HAP-1 (cell line): Measurements from ENCODE around the gene CIB4.

ENCODE experiments used
- DNase-seq, 2 experiments: peaks; one replicate each; pipeline ENCODE4 v3.0.0-alpha.2; 2016 to 2020; ENCODE audit warnings: low spot score in 2 of 2
- H3K27me3 ChIP-seq: fragments of 250-450 bp; sonication (Bioruptor Pico); 2 replicates; pipeline ENCODE4 v1.5.1; 2020; ENCODE audit warnings: low read depth, mild to moderate bottlenecking, moderate library complexity
- H3K36me3 ChIP-seq: fragments of 250-450 bp; sonication (Bioruptor Pico); replicated peaks from 2 replicates; pipeline ENCODE4 v1.5.1; 2020; ENCODE audit warnings: mild to moderate bottlenecking
- H3K4me1 ChIP-seq: fragments of 250-450 bp; sonication (Bioruptor Pico); 2 replicates; pipeline ENCODE4 v1.5.1; 2020; ENCODE audit warnings: mild to moderate bottlenecking
- H3K4me3 ChIP-seq: fragments of 250-450 bp; sonication (Bioruptor Pico); 2 replicates; pipeline ENCODE4 v1.5.1; 2020; ENCODE audit warnings: mild to moderate bottlenecking, moderate library complexity
- H3K9me3 ChIP-seq: fragments of 250-450 bp; sonication (Bioruptor Pico); 2 replicates; pipeline ENCODE4 v1.5.1; 2020; ENCODE audit warnings: mild to moderate bottlenecking, moderate library complexity
- in situ Hi-C: fragments of 300-500 bp; cut with MboI; formaldehyde crosslinking; loops from 3 replicates; pipeline ENCODE4 v1.14.3; 2020; ENCODE audit warnings: low sequenced_read_pairs, inconsistent platforms, mixed read lengths

CIB4 gene

DNA sequence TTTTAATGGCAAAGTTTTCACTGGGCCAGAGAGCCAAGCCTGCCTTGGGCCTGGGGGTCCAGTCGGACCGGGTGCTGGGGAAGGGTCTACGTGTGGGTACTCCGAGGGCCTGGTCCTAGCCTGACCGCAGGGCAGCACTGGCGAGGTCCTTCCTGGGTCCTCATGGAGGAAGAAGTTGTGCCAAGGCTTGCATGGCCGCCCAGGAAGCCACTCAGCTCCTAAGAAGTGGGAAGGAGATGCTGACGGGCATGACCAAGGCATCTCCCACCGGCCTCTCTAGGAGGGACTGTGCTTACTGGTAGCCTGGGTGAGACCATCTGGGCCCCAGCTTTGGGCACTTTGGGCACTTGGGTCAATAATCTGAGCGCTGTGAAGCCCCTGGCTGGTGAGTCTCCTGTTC lies 22.6 kb downstream of the CIB4 start:
- in situ Hi-C loops: no loop called here
- no peak overlapping the region for H3K4me3 ChIP-seq
- peaks cover 3% of the 10 kb centered on the region for H3K27me3 ChIP-seq

GRCh38 chr2:26617588-26618083 lies 23.5 kb downstream of the CIB4 start:
- peaks cover 3% of the 10 kb centered on the region for H3K27me3 ChIP-seq
- in situ Hi-C loops: no loop called here
- H3K9me3 ChIP-seq: no peaks in the 10 kb centered on the region
- no peak for DNase-seq
- no peaks in the 10 kb centered on the region for H3K36me3 ChIP-seq
- H3K4me3 ChIP-seq: no peak overlapping the region
- H3K4me1 ChIP-seq: no peaks in the 10 kb centered on the region

More for the DNA sequence above, 22.6 kb downstream of the CIB4 start:
- DNase-seq: no peak
- H3K4me1 ChIP-seq: no peaks in the 10 kb centered on the region
- no peaks in the 10 kb centered on the region for H3K9me3 ChIP-seq
- H3K36me3 ChIP-seq: no peaks in the 10 kb centered on the region

DNA sequence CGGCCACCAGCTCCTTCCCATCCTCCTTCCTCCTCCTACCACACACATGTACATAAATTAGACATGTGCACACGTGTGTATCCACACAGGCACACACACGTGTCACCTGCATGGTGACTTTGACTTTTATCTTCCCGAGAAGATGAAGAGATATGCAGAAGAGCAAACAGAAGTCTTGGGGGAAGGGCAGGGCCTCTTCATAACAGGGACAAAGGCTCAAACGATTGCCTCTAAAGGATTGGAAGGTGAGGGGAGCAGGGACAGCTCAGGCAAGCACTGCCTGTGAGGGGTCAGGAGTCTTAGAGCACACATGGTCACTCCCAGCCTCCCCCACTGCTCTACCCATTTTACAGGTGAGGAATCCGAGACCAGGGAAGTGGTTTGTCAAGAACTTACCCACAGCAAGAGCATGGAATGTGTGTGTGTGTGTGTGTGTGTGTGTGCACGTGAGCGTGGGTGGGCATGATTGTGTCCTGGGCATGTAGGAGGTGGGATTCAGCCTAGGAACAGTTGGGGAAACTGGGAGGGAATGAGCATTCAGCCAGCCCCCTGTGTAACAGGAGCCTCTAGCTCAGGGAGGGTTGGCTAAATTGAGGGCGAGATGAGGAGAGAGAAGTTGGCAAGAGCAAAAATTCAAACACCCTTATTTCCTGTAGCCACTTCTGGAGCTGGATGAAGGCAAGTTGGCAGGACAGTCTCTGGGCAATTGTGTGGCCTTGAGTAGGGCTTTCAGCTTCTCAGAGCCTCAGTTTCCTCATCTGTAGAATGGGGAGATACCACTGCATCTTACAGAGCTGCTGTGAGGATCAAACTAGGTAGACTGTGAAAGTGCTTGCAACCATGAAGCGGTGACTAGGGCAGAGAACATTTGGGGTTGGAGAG lies 24.2 kb downstream of the CIB4 start:
- Histone ChIP-seq H3K4me3 (no peak overlapping the region), H3K9me3 (no peaks in the 10 kb centered on the region), H3K36me3 (no peaks in the 10 kb centered on the region), H3K4me1 (no peaks in the 10 kb centered on the region), H3K27me3 (peaks cover 3% of the 10 kb centered on the region)
- in situ Hi-C loops: no loop called here
- no peak for DNase-seq

- Histone ChIP-seq H3K36me3 (no peaks in the 10 kb centered on the region), H3K4me1 (no peaks in the 10 kb centered on the region), H3K9me3 (no peaks in the 10 kb centered on the region), H3K27me3 (peaks cover 6% of the 10 kb centered on the region; the same call in 1 of the 2 replicates), H3K4me3 (no peak overlapping the region)
- no peak for DNase-seq
- in situ Hi-C loops: no loop called here
Observed at GRCh38 chr2:26615860-26616705, 25.1 kb downstream of the CIB4 start.

DNA sequence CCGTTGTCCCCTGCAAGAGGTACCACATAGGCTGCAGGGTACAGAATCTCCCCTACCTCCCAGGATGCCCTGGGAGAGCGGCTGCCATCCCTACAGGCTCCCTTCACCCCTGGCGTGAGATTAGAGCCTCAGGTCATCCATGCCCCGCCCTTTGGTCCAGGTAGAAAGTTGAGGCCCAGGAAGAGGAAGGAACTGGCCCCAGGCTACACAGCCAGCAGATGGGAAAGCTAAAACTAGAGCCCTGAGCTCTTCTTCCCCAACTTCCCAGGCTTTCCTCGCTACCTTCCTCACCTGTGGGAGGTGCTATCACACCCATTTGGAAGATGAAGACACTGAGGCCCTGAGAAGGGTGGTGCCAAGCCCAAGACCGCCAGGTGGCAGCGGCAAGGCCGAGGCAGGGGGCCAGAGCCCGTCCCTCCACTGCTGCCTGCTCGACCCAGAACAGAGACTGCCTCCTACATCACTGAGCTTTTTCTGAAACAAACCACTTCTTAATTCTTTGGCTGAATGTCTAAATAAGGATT lies 25.8 kb downstream of the CIB4 start:
- H3K4me3 ChIP-seq: no peak overlapping the region
- DNase-seq: no peak
- H3K27me3 ChIP-seq: peaks cover 9% of the 10 kb centered on the region
- H3K36me3 ChIP-seq: no peaks in the 10 kb centered on the region
- H3K9me3 ChIP-seq: no peaks in the 10 kb centered on the region
- in situ Hi-C loops: no loop called here
- H3K4me1 ChIP-seq: no peaks in the 10 kb centered on the region

DNA sequence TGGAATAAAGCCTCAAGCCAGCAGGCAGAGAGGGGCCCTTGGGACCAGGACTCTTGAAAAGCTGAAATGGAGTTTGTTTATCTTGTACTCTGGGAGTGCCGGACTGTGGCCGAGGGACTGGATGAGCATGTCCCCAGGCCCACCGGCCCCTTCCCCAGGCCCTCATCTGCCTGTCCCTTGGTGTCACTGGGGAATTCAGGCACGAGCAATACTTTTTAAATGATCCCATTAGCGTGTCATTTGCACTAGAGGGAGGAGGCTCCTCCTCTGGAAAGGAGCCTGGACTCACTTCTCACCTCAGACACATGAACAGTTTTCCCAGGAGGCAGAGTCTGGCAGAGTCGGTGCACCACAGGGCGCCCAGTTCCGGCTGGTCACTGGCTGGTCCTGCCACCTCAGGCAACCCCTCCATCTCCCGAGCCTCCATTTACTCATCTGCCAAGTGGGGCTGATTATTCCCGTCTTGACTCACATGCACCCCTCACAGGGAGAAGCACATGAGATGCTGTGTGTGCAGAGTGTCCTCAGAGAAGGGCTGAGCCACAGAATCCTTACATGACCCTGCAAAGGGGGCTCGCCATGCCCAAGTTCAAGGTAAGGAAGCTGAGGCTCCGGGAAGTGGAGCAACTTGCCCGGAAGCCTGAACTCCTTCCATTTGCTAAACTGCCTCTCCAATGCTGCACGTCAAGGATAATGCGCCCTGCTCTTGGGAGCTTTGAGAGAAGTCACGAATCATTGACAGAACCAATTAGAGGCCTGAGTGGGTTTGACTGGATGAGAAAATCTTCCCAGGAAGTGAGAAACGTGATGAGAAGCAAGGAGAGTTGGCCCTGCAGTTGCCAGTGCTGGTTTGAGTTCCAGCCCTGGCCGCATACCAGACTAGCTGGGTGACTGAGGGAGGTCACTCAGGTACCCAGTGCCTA lies 26.7 kb downstream of the CIB4 start:
- no peak for DNase-seq
- Histone ChIP-seq H3K9me3 (no peaks in the 10 kb centered on the region), H3K4me3 (no peak overlapping the region), H3K36me3 (no peaks in the 10 kb centered on the region), H3K4me1 (no peaks in the 10 kb centered on the region), H3K27me3 (peaks cover 9% of the 10 kb centered on the region)
- in situ Hi-C loops: no loop called here

DNA sequence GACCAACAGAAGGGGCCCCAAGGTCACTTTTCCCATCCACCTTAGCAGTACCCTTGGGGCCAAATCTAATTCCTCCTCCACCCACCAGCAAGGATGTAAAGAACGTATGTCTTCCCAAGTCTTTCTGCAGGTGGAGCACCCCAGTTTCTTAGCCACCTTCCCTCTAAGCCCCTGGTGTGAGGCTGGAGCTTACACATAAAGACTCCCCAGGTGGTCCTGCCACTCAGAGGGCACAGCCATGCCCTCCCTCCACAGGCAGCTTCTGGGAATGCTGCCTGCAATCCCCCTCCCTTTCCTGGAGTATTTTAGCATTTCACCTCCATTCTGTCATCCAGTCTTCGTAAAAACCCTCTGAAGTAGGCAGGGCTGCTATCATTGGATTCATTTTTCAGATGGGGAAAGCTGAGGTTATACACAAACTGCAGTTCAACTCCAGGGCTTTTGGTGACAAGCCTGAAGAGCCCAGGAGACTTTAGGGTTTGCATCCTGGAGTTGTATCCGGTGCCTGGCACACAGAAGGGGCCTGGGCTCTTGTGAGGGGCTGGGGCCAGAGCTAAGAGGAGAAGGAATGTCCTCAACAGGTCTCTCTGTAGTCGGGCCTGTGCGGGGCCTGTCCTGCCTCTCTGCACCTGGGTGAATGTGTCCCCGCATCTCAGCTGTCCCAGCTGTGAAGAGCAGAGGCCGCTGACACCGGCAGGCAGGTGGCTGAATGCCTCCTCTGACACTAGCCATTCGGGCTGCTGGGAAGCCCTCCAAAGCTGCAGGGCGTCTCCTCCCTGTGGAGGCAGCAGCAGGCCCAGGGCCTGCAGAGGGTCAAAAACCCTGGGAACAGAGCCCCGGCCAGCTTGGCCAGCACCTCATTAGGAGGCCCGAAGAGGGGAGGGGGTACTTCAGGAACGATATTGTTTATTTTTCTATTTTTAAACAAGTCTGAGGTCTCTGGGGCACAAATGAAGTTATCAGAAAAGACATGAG lies 27.6 kb downstream of the CIB4 start:
- Histone ChIP-seq H3K27me3 (peaks cover 9% of the 10 kb centered on the region), H3K9me3 (no peaks in the 10 kb centered on the region), H3K4me1 (no peaks in the 10 kb centered on the region), H3K36me3 (no peaks in the 10 kb centered on the region), H3K4me3 (no peak overlapping the region)
- DNase-seq: no peak
- in situ Hi-C loops: no loop called here

GRCh38 chr2:26612522-26613240 lies 28.5 kb downstream of the CIB4 start:
- H3K4me3 ChIP-seq: no peak overlapping the region
- H3K4me1 ChIP-seq: no peaks in the 10 kb centered on the region
- no peaks in the 10 kb centered on the region for H3K36me3 ChIP-seq
- H3K9me3 ChIP-seq: no peaks in the 10 kb centered on the region
- peaks cover 6% of the 10 kb centered on the region for H3K27me3 ChIP-seq
- in situ Hi-C loops: no loop called here
- no peak for DNase-seq

DNA sequence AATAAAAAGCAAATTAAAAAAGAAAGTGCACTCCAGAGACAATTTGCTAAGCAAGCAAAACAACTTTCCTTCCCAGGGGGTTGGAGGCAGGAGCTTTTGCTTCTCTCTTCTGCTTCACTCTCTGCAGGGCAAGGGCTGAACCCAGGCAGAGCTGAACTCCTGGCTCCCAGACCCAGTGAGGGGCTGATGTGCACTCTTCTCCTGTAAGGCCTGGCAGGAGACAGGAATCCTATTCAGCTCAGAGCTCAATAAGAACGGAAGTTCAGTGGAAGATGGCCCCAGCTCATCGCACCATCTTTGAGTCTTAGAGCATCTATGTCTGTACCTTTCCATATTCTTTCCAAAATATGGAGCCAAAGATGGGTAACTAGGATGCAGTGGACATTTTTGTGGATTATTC lies 29.1 kb downstream of the CIB4 start:
- no peaks in the 10 kb centered on the region for H3K4me1 ChIP-seq
- no peak for DNase-seq
- in situ Hi-C loops: no loop called here
- no peak overlapping the region for H3K4me3 ChIP-seq
- peaks cover 6% of the 10 kb centered on the region for H3K27me3 ChIP-seq
- H3K36me3 ChIP-seq: no peaks in the 10 kb centered on the region
- H3K9me3 ChIP-seq: no peaks in the 10 kb centered on the region

GRCh38 chr2:26610504-26611335 lies 30.4 kb downstream of the CIB4 start:
- no peaks in the 10 kb centered on the region for H3K9me3 ChIP-seq
- DNase-seq: no peak
- no peaks in the 10 kb centered on the region for H3K4me1 ChIP-seq
- H3K36me3 ChIP-seq: no peaks in the 10 kb centered on the region
- in situ Hi-C loops: no loop called here
- H3K4me3 ChIP-seq: no peak overlapping the region
- peaks cover 6% of the 10 kb centered on the region for H3K27me3 ChIP-seq

- in situ Hi-C loops: no loop called here
- DNase-seq: no peak
- H3K9me3 ChIP-seq: no peaks in the 10 kb centered on the region
- peaks cover 6% of the 10 kb centered on the region for H3K27me3 ChIP-seq
- H3K4me1 ChIP-seq: no peaks in the 10 kb centered on the region
- H3K4me3 ChIP-seq: no peak overlapping the region
- no peaks in the 10 kb centered on the region for H3K36me3 ChIP-seq
Observed at GRCh38 chr2:26609839-26610277, 31.3 kb downstream of the CIB4 start.
